ENCODE data around the gene TRDN.

Gene TRDN

GRCh38 chr6:123211777-123212545 lies 424.8 kb downstream of the TRDN start:
- Histone ChIP-seq H3K27ac (ENCODE audit: low read depth, low read length) (no peak overlapping the region), H3K36me3 (ENCODE audit: control insufficient read depth, low read length) (no peaks in the 10 kb centered on the region), H3K27me3 (ENCODE audit: control insufficient read depth, low read length) (no peaks in the 10 kb centered on the region), H4K20me1 (ENCODE audit: control insufficient read depth, insufficient read depth, low read depth, low read length) (no peaks in the 10 kb centered on the region), H3K4me1 (ENCODE audit: control insufficient read depth, low read length) (no peaks in the 10 kb centered on the region), H3K9me2 (replicated peaks; ENCODE audit: control insufficient read depth, low read length) (no peaks in the 10 kb centered on the region), H3K9me3 (ENCODE audit: control insufficient read depth, insufficient read depth, low read length) (no peaks in the 10 kb centered on the region), H3K79me2 (ENCODE audit: control insufficient read depth, low read length) (no peaks in the 10 kb centered on the region), H3F3A (ENCODE audit: control insufficient read depth, insufficient read depth) (no peaks in the 10 kb centered on the region), H3K4me3 (ENCODE audit: low read length) (no peak overlapping the region), H3K4me2 (ENCODE audit: low read length) (no peak overlapping the region)
- TF ChIP-seq CTCF (IDR thresholded peaks at IDR 0.05; ENCODE audit: low read depth, low read length, poor library complexity, severe bottlenecking), result no peak
- no peak for TF ChIP-seq EZH2phosphoT487 (IDR thresholded peaks at IDR 0.05; ENCODE audit: borderline replicate concordance, low read length)

GRCh38 chr6:123210645-123211044 lies 426.1 kb downstream of the TRDN start:
- H3K4me3 ChIP-seq (ENCODE audit: low read length), result no peak overlapping the region
- no peaks in the 10 kb centered on the region for H3K36me3 ChIP-seq (ENCODE audit: control insufficient read depth, low read length)
- H3K9me2 ChIP-seq (replicated peaks; ENCODE audit: control insufficient read depth, low read length), result no peaks in the 10 kb centered on the region
- no peaks in the 10 kb centered on the region for H3K4me1 ChIP-seq (ENCODE audit: control insufficient read depth, low read length)
- no peaks in the 10 kb centered on the region for H3F3A ChIP-seq (ENCODE audit: control insufficient read depth, insufficient read depth)
- TF ChIP-seq EZH2phosphoT487 (IDR thresholded peaks at IDR 0.05; ENCODE audit: borderline replicate concordance, low read length) (no peak), CTCF (IDR thresholded peaks at IDR 0.05; ENCODE audit: low read depth, low read length, poor library complexity, severe bottlenecking) (no peak)
- H3K27me3 ChIP-seq (ENCODE audit: control insufficient read depth, low read length), result no peaks in the 10 kb centered on the region
- no peak overlapping the region for H3K4me2 ChIP-seq (ENCODE audit: low read length)
- H3K9me3 ChIP-seq (ENCODE audit: control insufficient read depth, insufficient read depth, low read length), result no peaks in the 10 kb centered on the region
- H3K79me2 ChIP-seq (ENCODE audit: control insufficient read depth, low read length), result no peaks in the 10 kb centered on the region
- H3K27ac ChIP-seq (ENCODE audit: low read depth, low read length), result no peak overlapping the region
- no peaks in the 10 kb centered on the region for H4K20me1 ChIP-seq (ENCODE audit: control insufficient read depth, insufficient read depth, low read depth, low read length)

- Histone ChIP-seq H3K27me3 (ENCODE audit: control insufficient read depth, low read length) (no peaks in the 10 kb centered on the region), H3K27ac (ENCODE audit: low read depth, low read length) (no peak overlapping the region), H3K4me3 (ENCODE audit: low read length) (no peak overlapping the region), H3K79me2 (ENCODE audit: control insufficient read depth, low read length) (no peaks in the 10 kb centered on the region), H3F3A (ENCODE audit: control insufficient read depth, insufficient read depth) (no peaks in the 10 kb centered on the region), H3K9me2 (replicated peaks; ENCODE audit: control insufficient read depth, low read length) (no peaks in the 10 kb centered on the region), H3K9me3 (ENCODE audit: control insufficient read depth, insufficient read depth, low read length) (no peaks in the 10 kb centered on the region), H3K4me2 (ENCODE audit: low read length) (no peak overlapping the region), H3K4me1 (ENCODE audit: control insufficient read depth, low read length) (no peaks in the 10 kb centered on the region), H3K36me3 (ENCODE audit: control insufficient read depth, low read length) (no peaks in the 10 kb centered on the region), H4K20me1 (ENCODE audit: control insufficient read depth, insufficient read depth, low read depth, low read length) (no peaks in the 10 kb centered on the region)
- TF ChIP-seq CTCF (IDR thresholded peaks at IDR 0.05; ENCODE audit: low read depth, low read length, poor library complexity, severe bottlenecking) (no peak), EZH2phosphoT487 (IDR thresholded peaks at IDR 0.05; ENCODE audit: borderline replicate concordance, low read length) (no peak)
These were observed 428.7 kb downstream of the TRDN start for GRCh38 chr6:123207967-123208510.

Data from DOHH2 (cell line).